Astrocyte of the cerebellum (primary cell): Measurements from ENCODE around the gene NOMO2.
"Not testable (repeated sequence)": the region's sequence is repeated elsewhere in the genome, so short reads cannot be mapped to it uniquely, and the experiment has no call there.

Source experiments
- DNase-seq: peaks from one replicate; pipeline ENCODE4 v3.0.0-alpha.2; 2011; ENCODE audit warnings: low read depth
- H3K4me3 ChIP-seq: 2 replicates; pipeline ENCODE4 v1.5.1; 2011; ENCODE audit warnings: mild to moderate bottlenecking, low read depth, low read length, moderate library complexity
- in situ Hi-C: cut with HindIII; loops from 2 replicates; pipeline ENCODE4 v1.10.0; 2017; ENCODE audit warnings: low sequenced_read_pairs

Gene NOMO2

GRCh38 chr16:18541912-18542311 is 20.0 kb downstream of the NOMO2 start:
- in situ Hi-C loops, DNase-seq, H3K4me3 ChIP-seq: not testable (repeated sequence)

- H3K4me3 ChIP-seq, DNase-seq, in situ Hi-C loops: not testable (repeated sequence)
Observed at GRCh38 chr16:18537004-18537403, 24.9 kb downstream of the NOMO2 start.

GRCh38 chr16:18535519-18536168 is 26.3 kb downstream of the NOMO2 start:
- in situ Hi-C loops, H3K4me3 ChIP-seq, DNase-seq: not testable (repeated sequence)

GRCh38 chr16:18534308-18534707 is 27.6 kb downstream of the NOMO2 start:
- DNase-seq, H3K4me3 ChIP-seq, in situ Hi-C loops: not testable (repeated sequence)

GRCh38 chr16:18531323-18531722 is 30.6 kb downstream of the NOMO2 start:
- DNase-seq, in situ Hi-C loops, H3K4me3 ChIP-seq: not testable (repeated sequence)

- in situ Hi-C loops, DNase-seq, H3K4me3 ChIP-seq: not testable (repeated sequence)
Observed at GRCh38 chr16:18530329-18530728, 31.6 kb downstream of the NOMO2 start.

- DNase-seq, H3K4me3 ChIP-seq, in situ Hi-C loops: not testable (repeated sequence)
Observed at GRCh38 chr16:18526547-18526946, 35.4 kb downstream of the NOMO2 start.

GRCh38 chr16:18525882-18526482 is 35.9 kb downstream of the NOMO2 start:
- DNase-seq, H3K4me3 ChIP-seq, in situ Hi-C loops: not testable (repeated sequence)

GRCh38 chr16:18522637-18523036 is 39.3 kb downstream of the NOMO2 start:
- DNase-seq, H3K4me3 ChIP-seq, in situ Hi-C loops: not testable (repeated sequence)

GRCh38 chr16:18521445-18522181 is 40.3 kb downstream of the NOMO2 start:
- DNase-seq, in situ Hi-C loops, H3K4me3 ChIP-seq: not testable (repeated sequence)

- H3K4me3 ChIP-seq, DNase-seq, in situ Hi-C loops: not testable (repeated sequence)
Observed at GRCh38 chr16:18518536-18519283, 43.2 kb downstream of the NOMO2 start.

GRCh38 chr16:18498430-18498829 is 63.5 kb downstream of the NOMO2 start:
- H3K4me3 ChIP-seq, in situ Hi-C loops, DNase-seq: not testable (repeated sequence)

GRCh38 chr16:18497032-18497431 is 64.9 kb downstream of the NOMO2 start:
- DNase-seq, in situ Hi-C loops, H3K4me3 ChIP-seq: not testable (repeated sequence)

GRCh38 chr16:18492118-18492897 is 69.6 kb downstream of the NOMO2 start:
- in situ Hi-C loops, H3K4me3 ChIP-seq, DNase-seq: not testable (repeated sequence)

GRCh38 chr16:18436025-18436424 is 125.9 kb downstream of the NOMO2 start:
- DNase-seq, H3K4me3 ChIP-seq, in situ Hi-C loops: not testable (repeated sequence)

- H3K4me3 ChIP-seq, in situ Hi-C loops: not testable (repeated sequence)
Observed at GRCh38 chr16:18415827-18416226, 146.1 kb downstream of the NOMO2 start.

More at GRCh38 chr16:18415827-18416226, 146.1 kb downstream of the NOMO2 start:
- not testable (repeated sequence) for DNase-seq
